Heart right ventricle (tissue), 16 donors: ENCODE measurements around the gene ACER1. TPM values are rescaled to one million over a fixed set of nuclear protein-coding genes. Genes with fewer than 3 reads are reported as not detected.

ENCODE experiments used
- ATAC-seq, 8 donors: fragments of 200-7000 bp; cut with Tn5 transposase; one replicate each; pipeline ENCODE4 v1.9.1; 2020; ENCODE audit warnings: mild to moderate bottlenecking in 8 of 8, moderate library complexity in 8 of 8, moderate number of reproducible peaks in 1 of 8
- DNase-seq, 2 donors: peaks; one replicate each; pipeline ENCODE4 v3.0.0-alpha.2; 2020
- H3K27ac ChIP-seq, 10 donors: fragments of 200-600 bp; sonication (generic) in 2 of 10; one replicate each; pipeline versions ENCODE4 v1.5.0 to v1.8.0; 2020 to 2022; ENCODE audit warnings: mild to moderate bottlenecking in 3 of 10
- H3K27me3 ChIP-seq, 7 donors: fragments of 200-600 bp; one replicate each; pipeline ENCODE4 v1.8.0; 2021 to 2022; ENCODE audit warnings: mild to moderate bottlenecking in 2 of 7
- H3K36me3 ChIP-seq, 9 donors: fragments of 200-600 bp; sonication (generic) in 1 of 9; one replicate each; pipeline versions ENCODE4 v1.5.0 to v1.8.0; 2020 to 2022; ENCODE audit warnings: mild to moderate bottlenecking in 2 of 9
- H3K4me1 ChIP-seq, 9 donors: fragments of 200-600 bp; sonication (generic) in 1 of 9; one replicate each; pipeline versions ENCODE4 v1.5.0 to v1.8.0; 2020 to 2022; ENCODE audit warnings: mild to moderate bottlenecking in 4 of 9
- H3K4me3 ChIP-seq, 10 donors: fragments of 200-600 bp; sonication (generic) in 2 of 10; one replicate each; pipeline versions ENCODE4 v1.5.0 to v1.8.0; 2020 to 2022; ENCODE audit warnings: mild to moderate bottlenecking in 7 of 10, moderate library complexity in 2 of 10
- H3K9me3 ChIP-seq, 11 donors: fragments of 200-600 bp in 10 of 11; sonication (generic) in 2 of 11; one replicate each; pipeline versions ENCODE4 v1.5.0 to v1.8.0; 2013 to 2022; ENCODE audit warnings: mild to moderate bottlenecking in 2 of 11, control low read depth in 1 of 11, moderate library complexity in 1 of 11
- CTCF ChIP-seq, 9 donors: fragments of 200-600 bp; sonication (generic) in 2 of 9; IDR thresholded peaks; one replicate each; pipeline versions ENCODE4 v1.5.0 to v1.8.0; 2021 to 2022; ENCODE audit warnings: antibody characterized with exemption in 9 of 9, mild to moderate bottlenecking in 5 of 9, moderate library complexity in 1 of 9
- WGBS, 2 donors: extraction: QIAGEN DNeasy Blood & Tissue Kit; methylation state at CpG; one replicate each; pipeline ENCODE4 v1.1.7; 2013; ENCODE audit warnings: inconsistent platforms in 1 of 2; 5-methylcytosine and 5-hydroxymethylcytosine counted together
- intact Hi-C, 10 donors: fragments of 100-400 bp; cut with DNase I; formaldehyde crosslinking; loops; one replicate each; pipeline versions ENCODE4 v1.11.1 to v1.14.2; 2022
- long read RNA-seq, 3 donors: library from polyadenylated mRNA; unstranded; transcript quantifications; one replicate each; pipeline ENCODE4 v2.0.0, GENCODE V29; 2020 to 2021
- polyA plus RNA-seq, 2 donors: library from polyadenylated mRNA; stranded (reverse); fragments of 200-250 nt; gene quantifications; one replicate each; pipeline ENCODE4 v1.2.3, GENCODE V29; 2013
- total RNA-seq, 10 donors: library from RNA; stranded (reverse); fragmentation: NEBNext Ultra II Directional in 3 of 10; extraction: Animal tissue kit (Norgen Biotek cat#: 25700) in 3 of 10; gene quantifications; one replicate each; pipeline versions ENCODE4 v1.2.1 to v1.2.4, GENCODE V29; 2021 to 2023
- donor health status: Arrhythmogenic right ventricular cardiomyopathy.
- donor health status: ischemic (EF 13 %, LVEDD 7.1; RV severe dilation, severe dysfunction).
- donor health status: healthy with polysubstance abuse.
- donor health status: DM: no; HTN: yes; CAD: no.
- donor health status: DM: no; HTN: no; CAD: no.
- donor health status: ischemic (EF 25% LVEDD 6.9; RV normal size, moderate dysfunction).
- donor health status: ischemic (EF 25% LVEDD 5.7; RV mildly dilated, moderate dysfunction).
- donor health status: healthy.
- donor health status: DM: yes; HTN: yes; CAD: no.
- donor health status: Ischemic cardiomyopathy.
- donor health status: ischemic (EF 35%, LVEDD 5.7; RV mildly dilated, moderate dysfunction).
- donor health status: nonischemic (EF 11% LVEDD 7.7; RV severe dilation, severe dysfunction).
- donor health status: DM: yes; HTN: yes; CAD: no.
- donor health status: PGD.
- donor health status: ischemic (EF 29% LVEDD 5.4; RV normal size, mild dysfunction).
- donor health status: nonischemic (EF 23%, LVEDD 6.1; RV moderate dilation, normal function).

The ACER1 gene
- total RNA-seq (not detected), polyA plus RNA-seq (not detected)
- long read RNA-seq, donor 1: 0 reads
- long read RNA-seq, donor 2: 0 reads
- long read RNA-seq, donor 3: 0 reads

GRCh38 chr19:6333439-6333838 lies at the start of gene ACER1:
Gene ACER1, minus strand, starts transcription at chr19:6333612. Its CDS starts 61 bp downstream, at chr19:6333551.
- ATAC-seq: no peak
- DNase-seq: no peak
- no peak for TF ChIP-seq CTCF (IDR thresholded peaks at IDR 0.05)
- no peaks in the 10 kb centered on the region for H3K9me3 ChIP-seq
- no peaks in the 10 kb centered on the region for H3K36me3 ChIP-seq
- H3K4me1 ChIP-seq: no peaks in the 10 kb centered on the region
- 78% methylated on average over 17 of the region's 17 CpGs for WGBS, 2 donors
- no peak within 1 kb of the TSS for H3K4me3 ChIP-seq
- H3K27me3 ChIP-seq: peaks cover 0 to 16% (median 0%) of the 10 kb centered on the region in 7 donors
- intact Hi-C loops: no loop called here
- no peak within 1 kb of the TSS for H3K27ac ChIP-seq

- Histone ChIP-seq H3K4me1 (no peaks in the 10 kb centered on the region), H3K36me3 (peaks cover 5 to 100% (median 84%) of the 10 kb centered on the region in 9 donors), H3K27ac (no peak overlapping the region), H3K27me3 (no peaks in the 10 kb centered on the region), H3K4me3 (no peak overlapping the region), H3K9me3 (peaks cover 0 to 10% (median 0%) of the 10 kb centered on the region in 11 donors)
- DNase-seq (no peak), ATAC-seq (no peak)
- no peak for TF ChIP-seq CTCF (IDR thresholded peaks at IDR 0.05)
- intact Hi-C loops: no loop called here
- WGBS, 2 donors: 94 to 96% methylated on average over 19 of the region's 19 CpGs
Observed at GRCh38 chr19:6383188-6383587, 49.8 kb upstream of the ACER1 start.

GRCh38 chr19:6381030-6381750 lies 47.8 kb upstream of the ACER1 start:
- WGBS, 2 donors: 96 to 97% methylated on average over 40 of the region's 40 CpGs
- peaks cover 5 to 83% (median 66%) of the 10 kb centered on the region in 9 donors for H3K36me3 ChIP-seq
- intact Hi-C loops: no loop called here
- H3K27ac ChIP-seq: no peak overlapping the region
- no peak overlapping the region for H3K4me3 ChIP-seq
- ATAC-seq (peak in 2 of 8 donors; percentile 3 to 8), DNase-seq (no peak)
- H3K27me3 ChIP-seq: no peaks in the 10 kb centered on the region
- peaks cover 0 to 6% (median 0%) of the 10 kb centered on the region in 9 donors for H3K4me1 ChIP-seq
- peaks cover 0 to 10% (median 0%) of the 10 kb centered on the region in 11 donors for H3K9me3 ChIP-seq
- no peak for TF ChIP-seq CTCF (IDR thresholded peaks at IDR 0.05)

GRCh38 chr19:6379744-6380143 lies 46.3 kb upstream of the ACER1 start:
- DNase-seq (no peak), ATAC-seq (no peak)
- peaks cover 5 to 78% (median 54%) of the 10 kb centered on the region in 9 donors for H3K36me3 ChIP-seq
- H3K9me3 ChIP-seq: peaks cover 0 to 10% (median 0%) of the 10 kb centered on the region in 11 donors
- no peak overlapping the region for H3K4me3 ChIP-seq
- H3K4me1 ChIP-seq: peaks cover 0 to 13% (median 0%) of the 10 kb centered on the region in 9 donors
- H3K27ac ChIP-seq: no peak overlapping the region
- intact Hi-C loops: loop anchor here in 2 of 10 donors (10.0 kb wide), 2 partner anchors 45 to 355 kb away; partner anchors contain the start of genes GPR108 (in 1 of the 2), KHSRP (in 1 of the 2) and TRIP10 (in 1 of the 2)
- 84 to 97% methylated on average over 3 of the region's 3 CpGs for WGBS, 2 donors
- H3K27me3 ChIP-seq: no peaks in the 10 kb centered on the region
- TF ChIP-seq CTCF (IDR thresholded peaks at IDR 0.05): no peak
